ENCODE results near the gene BMPR1A.

BMPR1A gene

DNA sequence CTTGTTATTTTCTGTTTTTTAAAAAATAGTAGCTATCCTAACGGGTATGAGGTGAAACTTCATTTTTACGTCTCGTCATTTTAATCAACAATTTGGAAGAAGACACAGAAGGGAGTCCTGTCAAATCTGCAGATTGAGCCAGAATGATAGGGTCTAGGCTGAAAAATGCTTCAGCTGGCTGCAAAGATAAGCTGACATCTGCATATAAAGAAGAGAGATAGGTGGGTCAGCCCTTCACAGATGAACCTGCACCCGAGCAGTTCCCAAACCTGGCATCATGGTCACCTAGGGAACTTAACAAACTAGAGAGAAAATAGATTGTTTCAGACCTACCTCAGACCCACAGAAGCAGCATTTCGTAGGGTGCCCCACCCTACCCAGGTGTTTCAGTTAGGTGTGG lies 35.2 kb upstream of the BMPR1A start:
- no peak overlapping the region for H3K27ac ChIP-seq
- TF ChIP-seq ZFX (IDR thresholded peaks at IDR 0.05), result no peak

DNA sequence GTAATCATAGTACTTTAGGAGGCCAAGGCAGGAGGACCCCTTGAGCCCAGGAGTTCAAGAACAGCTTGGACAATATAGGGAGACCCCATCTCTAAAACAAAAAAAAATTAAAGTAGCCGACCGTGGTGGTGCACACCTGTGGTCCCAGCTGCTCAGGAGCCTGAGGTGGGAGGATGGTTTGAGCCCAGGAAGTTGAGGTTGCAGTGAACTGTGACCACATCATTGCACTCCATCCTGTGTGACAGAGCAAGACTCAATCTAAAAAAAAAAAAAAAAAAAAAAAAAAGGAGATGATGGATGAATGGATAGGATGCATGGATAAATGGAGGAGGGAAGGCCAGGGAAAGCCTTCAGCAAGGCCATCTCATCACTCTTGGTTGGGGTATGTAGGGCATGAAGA lies 33.4 kb upstream of the BMPR1A start:
- TF ChIP-seq, protein P1, sequence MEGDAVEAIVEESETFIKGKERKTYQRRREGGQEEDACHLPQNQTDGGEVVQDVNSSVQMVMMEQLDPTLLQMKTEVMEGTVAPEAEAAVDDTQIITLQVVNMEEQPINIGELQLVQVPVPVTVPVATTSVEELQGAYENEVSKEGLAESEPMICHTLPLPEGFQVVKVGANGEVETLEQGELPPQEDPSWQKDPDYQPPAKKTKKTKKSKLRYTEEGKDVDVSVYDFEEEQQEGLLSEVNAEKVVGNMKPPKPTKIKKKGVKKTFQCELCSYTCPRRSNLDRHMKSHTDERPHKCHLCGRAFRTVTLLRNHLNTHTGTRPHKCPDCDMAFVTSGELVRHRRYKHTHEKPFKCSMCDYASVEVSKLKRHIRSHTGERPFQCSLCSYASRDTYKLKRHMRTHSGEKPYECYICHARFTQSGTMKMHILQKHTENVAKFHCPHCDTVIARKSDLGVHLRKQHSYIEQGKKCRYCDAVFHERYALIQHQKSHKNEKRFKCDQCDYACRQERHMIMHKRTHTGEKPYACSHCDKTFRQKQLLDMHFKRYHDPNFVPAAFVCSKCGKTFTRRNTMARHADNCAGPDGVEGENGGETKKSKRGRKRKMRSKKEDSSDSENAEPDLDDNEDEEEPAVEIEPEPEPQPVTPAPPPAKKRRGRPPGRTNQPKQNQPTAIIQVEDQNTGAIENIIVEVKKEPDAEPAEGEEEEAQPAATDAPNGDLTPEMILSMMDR (conservative IDR thresholded peaks at IDR 0.05), result no peak
- TF ChIP-seq ZFX (IDR thresholded peaks at IDR 0.05), result no peak
- no peak overlapping the region for H3K27ac ChIP-seq

DNA sequence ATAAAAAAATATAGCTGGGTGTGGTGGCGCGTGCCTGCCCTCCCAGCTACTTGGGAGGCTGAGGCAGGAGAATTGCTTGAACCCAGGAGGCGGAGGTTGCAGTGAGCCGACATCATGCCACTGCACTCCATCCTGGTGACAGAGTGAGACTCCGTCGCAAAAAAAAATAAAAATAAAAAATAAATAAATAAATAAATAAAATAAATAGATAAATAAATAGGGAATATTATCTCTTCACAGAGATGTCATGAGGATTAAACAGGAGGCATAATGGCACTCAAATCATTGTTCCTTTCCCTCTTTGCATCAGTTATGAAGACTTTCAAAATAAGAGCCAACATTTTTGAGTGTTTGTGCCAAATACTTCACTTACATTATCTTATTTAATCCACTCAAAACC lies 32.0 kb upstream of the BMPR1A start:
- no peak for TF ChIP-seq ZFX (IDR thresholded peaks at IDR 0.05)
- TF ChIP-seq, protein P1 (conservative IDR thresholded peaks at IDR 0.05), result no peak
- no peak overlapping the region for H3K27ac ChIP-seq

DNA sequence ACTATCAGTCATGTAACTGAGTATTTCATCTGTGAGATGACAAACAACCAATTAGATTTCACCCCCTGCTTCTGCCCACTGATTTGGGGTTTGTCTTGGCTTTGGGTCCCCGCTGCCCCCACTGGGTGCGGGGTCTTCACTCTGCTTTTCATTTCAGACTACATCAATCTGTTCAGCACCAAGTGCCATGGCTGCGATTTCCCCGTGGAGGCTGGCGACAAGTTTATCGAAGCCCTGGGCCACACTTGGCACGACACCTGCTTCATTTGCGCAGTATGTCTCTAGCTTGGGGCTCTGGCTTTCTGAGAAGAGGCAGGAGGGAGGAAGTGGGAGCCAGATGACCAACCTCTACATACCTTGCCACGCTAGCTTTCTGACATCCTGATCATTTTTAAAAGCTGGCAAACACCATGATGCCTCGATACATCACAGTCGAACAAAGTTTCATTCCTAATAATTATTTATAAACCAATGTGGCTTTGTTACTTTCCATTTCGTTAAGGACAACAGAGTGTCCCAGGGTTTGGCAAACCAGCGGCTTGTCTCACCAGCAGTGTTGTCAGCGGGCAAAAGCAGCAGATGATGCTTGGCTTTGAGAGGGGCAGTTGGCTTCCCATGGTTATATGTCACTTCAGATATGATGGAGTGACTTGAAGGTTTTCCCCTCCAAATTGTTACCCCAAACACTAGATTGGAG lies 30.3 kb upstream of the BMPR1A start:
- no peak for TF ChIP-seq ZFX (IDR thresholded peaks at IDR 0.05)
- no peak overlapping the region for H3K27ac ChIP-seq

DNA sequence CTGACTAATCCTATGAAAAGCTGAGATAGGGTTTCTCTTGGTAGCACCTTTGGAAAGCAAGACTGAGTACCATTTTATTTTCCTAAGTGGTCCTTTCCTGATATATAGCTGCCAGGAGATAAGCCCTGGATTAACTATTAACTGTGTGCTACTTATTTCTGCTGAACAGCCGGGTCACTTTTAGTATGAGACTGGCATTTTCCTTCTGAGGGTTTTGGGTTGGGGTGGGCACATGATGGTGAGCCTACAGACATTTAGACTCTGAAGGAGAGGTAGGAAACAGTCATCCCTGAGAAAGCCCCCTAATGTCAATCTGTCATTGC lies 29.8 kb upstream of the BMPR1A start:
- H3K27ac ChIP-seq, result no peak overlapping the region
- TF ChIP-seq, protein P1 (conservative IDR thresholded peaks at IDR 0.05), result no peak
- TF ChIP-seq ZFX (IDR thresholded peaks at IDR 0.05), result no peak

DNA sequence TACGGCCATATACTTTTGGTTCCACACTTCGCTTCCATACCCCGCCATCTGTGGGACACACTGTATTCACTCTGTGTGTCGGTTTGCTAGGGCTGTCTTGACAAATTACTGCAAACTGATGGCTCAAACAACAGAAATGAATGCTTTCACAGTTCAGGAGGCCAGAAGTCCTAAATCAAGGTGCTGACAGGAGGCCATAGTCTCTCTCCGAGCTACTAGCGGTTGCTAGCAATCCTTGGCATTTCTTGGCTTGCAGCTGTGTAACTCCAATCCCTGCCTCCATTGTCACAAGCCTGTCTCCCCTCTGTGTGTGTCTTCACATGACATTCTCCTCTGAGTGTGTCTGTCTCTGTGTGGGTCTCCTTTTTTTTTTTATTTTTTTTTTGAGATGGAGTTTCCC lies 28.9 kb upstream of the BMPR1A start:
- H3K27ac ChIP-seq, result no peak overlapping the region
- TF ChIP-seq ZFX (IDR thresholded peaks at IDR 0.05), result no peak
- TF ChIP-seq, protein P1 (conservative IDR thresholded peaks at IDR 0.05), result no peak

DNA sequence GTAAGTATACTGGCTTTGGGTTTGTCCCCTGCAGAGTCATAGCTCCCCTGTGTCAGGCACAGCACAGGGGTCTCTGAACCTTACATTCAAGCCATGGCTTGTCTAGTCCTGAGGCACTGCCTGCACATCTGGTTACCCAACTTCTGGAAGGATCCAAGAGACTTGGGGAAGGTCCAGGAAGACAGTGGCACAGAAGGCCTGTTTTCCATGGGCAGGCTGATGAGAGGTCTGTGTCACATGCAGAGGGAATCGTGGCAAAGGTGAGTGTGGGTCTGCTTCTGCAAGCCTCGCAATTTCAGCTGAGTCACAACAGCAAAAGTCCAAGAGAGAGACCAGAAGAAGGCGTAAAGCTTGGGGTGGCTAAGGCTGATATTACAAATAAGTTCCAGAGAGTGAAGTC lies 28.4 kb upstream of the BMPR1A start:
- no peak overlapping the region for H3K27ac ChIP-seq
- TF ChIP-seq ZFX (IDR thresholded peaks at IDR 0.05), result no peak
- TF ChIP-seq, protein P1 (conservative IDR thresholded peaks at IDR 0.05), result no peak

DNA sequence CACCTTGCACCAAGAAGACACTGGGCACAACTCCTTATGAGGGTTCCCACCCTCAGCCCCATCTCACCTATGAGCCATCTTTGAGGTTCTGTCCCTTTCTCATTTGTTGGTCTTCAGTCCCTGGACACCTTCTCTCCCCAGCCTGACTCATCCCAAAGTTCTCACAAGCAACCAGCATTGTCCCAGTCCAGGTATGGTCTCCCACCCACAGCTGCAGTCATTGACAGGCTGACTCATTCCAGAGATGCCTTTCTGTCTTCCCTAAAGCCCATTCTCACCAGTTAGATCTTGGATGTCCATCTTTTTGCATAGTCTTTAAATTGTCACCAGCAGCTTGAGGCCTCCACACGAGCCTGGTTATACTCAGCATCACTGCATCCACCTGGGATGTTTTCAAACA lies 26.7 kb upstream of the BMPR1A start:
- H3K27ac ChIP-seq, result no peak overlapping the region
- TF ChIP-seq, protein P1 (conservative IDR thresholded peaks at IDR 0.05), result no peak
- TF ChIP-seq ZFX (IDR thresholded peaks at IDR 0.05), result no peak

Data from C4-2B (cell line).